Neural cell (in vitro differentiated cells): ENCODE results near the gene FBP1. TPM values are rescaled to one million over a fixed set of nuclear protein-coding genes. Genes with fewer than 3 reads are reported as not detected.

ENCODE experiments used
- H2AFZ ChIP-seq: fragments of 200-600, 300-800 bp; sonication (generic), shearing (Covaris generic); 2 replicates; pipeline ENCODE4 v1.6.0; 2014; ENCODE audit warnings: low read depth, mild to moderate bottlenecking, antibody characterized with exemption, low read length, moderate library complexity
- H3F3A ChIP-seq: fragments of 200-600 bp; shearing (Covaris generic); 2 replicates; pipeline ENCODE4 v1.6.1; 2016; ENCODE audit warnings: mild to moderate bottlenecking, moderate library complexity, mixed read lengths, antibody characterized with exemption, low read length; ENCODE audit not compliant: insufficient read depth, poor library complexity, severe bottlenecking
- H3K27ac ChIP-seq: fragments of 200-600, 300-800 bp; sonication (generic), shearing (Covaris generic); 2 replicates; pipeline ENCODE4 v1.5.1; 2014; ENCODE audit warnings: mild to moderate bottlenecking, low read length, moderate library complexity
- H3K27me3 ChIP-seq: fragments of 300-800, 200-600 bp; sonication (generic), shearing (Covaris generic); 2 replicates; pipeline ENCODE4 v1.6.0; 2014; ENCODE audit warnings: mild to moderate bottlenecking, low read depth, low read length, moderate library complexity; ENCODE audit not compliant: insufficient read depth
- H3K36me3 ChIP-seq: fragments of 300-800, 200-600 bp; sonication (generic), shearing (Covaris generic); 2 replicates; pipeline ENCODE4 v1.5.1; 2014; ENCODE audit warnings: mild to moderate bottlenecking, antibody characterized with exemption, low read length, moderate library complexity; ENCODE audit not compliant: insufficient read depth
- H3K4me2 ChIP-seq: fragments of 300-800, 200-600 bp; sonication (generic), shearing (Covaris generic); 2 replicates; pipeline ENCODE4 v1.6.0; 2014; ENCODE audit warnings: mild to moderate bottlenecking, low read length
- H3K4me3 ChIP-seq: fragments of 300-800, 200-600 bp; sonication (generic), shearing (Covaris generic); 2 replicates; pipeline ENCODE4 v1.5.1; 2014; ENCODE audit warnings: mild to moderate bottlenecking, low read length, moderate library complexity
- H3K79me2 ChIP-seq: fragments of 200-600 bp; shearing (Covaris generic); replicated peaks from 2 replicates; pipeline ENCODE4 v1.6.0; 2014; ENCODE audit warnings: mild to moderate bottlenecking, low read length, moderate library complexity; ENCODE audit not compliant: insufficient read depth
- H3K9ac ChIP-seq: fragments of 300-800, 200-600 bp; sonication (generic), shearing (Covaris generic); 2 replicates; pipeline ENCODE4 v1.6.1; 2016; ENCODE audit warnings: mild to moderate bottlenecking, low read length, mixed read lengths
- H3K9me2 ChIP-seq: fragments of 200-600 bp; shearing (Covaris generic); 2 replicates; pipeline ENCODE4 v1.6.1; 2016; ENCODE audit warnings: mild to moderate bottlenecking, low read length, mixed read lengths; ENCODE audit not compliant: insufficient read depth
- H3K9me3 ChIP-seq: fragments of 200-600, 300-800 bp; sonication (generic), shearing (Covaris generic); 2 replicates; pipeline ENCODE4 v1.6.1; 2016; ENCODE audit warnings: mild to moderate bottlenecking, mixed run types, low read length, moderate library complexity, mixed read lengths
- H4K20me1 ChIP-seq: fragments of 200-600 bp; shearing (Covaris generic); 2 replicates; pipeline ENCODE4 v1.6.1; 2016; ENCODE audit warnings: mild to moderate bottlenecking, mixed run types; ENCODE audit not compliant: insufficient read depth
- CTCF ChIP-seq: fragments of 450-650 bp; IDR thresholded peaks from 2 replicates; pipeline ENCODE4 v1.5.1; 2014; ENCODE audit warnings: antibody characterized with exemption, mild to moderate bottlenecking, moderate library complexity; ENCODE audit not compliant: poor library complexity, severe bottlenecking
- EP300 ChIP-seq: fragments of 450-650 bp; conservative IDR thresholded peaks from 2 replicates; pipeline ENCODE4 v1.6.1; 2014; ENCODE audit warnings: antibody characterized with exemption, mild to moderate bottlenecking, moderate library complexity; ENCODE audit not compliant: poor library complexity, severe bottlenecking
- EZH2 ChIP-seq: fragments of 200-600, 300-800 bp; shearing (Covaris generic), sonication (generic); IDR thresholded peaks from 2 replicates; pipeline ENCODE4 v1.6.1; 2014; ENCODE audit warnings: antibody characterized with exemption, low read length, borderline replicate concordance, mild to moderate bottlenecking; ENCODE audit not compliant: insufficient read depth, poor library complexity, severe bottlenecking
- MXI1 ChIP-seq: fragments of 450-650 bp; conservative IDR thresholded peaks from 2 replicates; pipeline ENCODE4 v1.6.1; 2014; ENCODE audit warnings: antibody characterized with exemption, mild to moderate bottlenecking; ENCODE audit not compliant: poor library complexity, severe bottlenecking
- POLR2AphosphoS5 ChIP-seq: IDR thresholded peaks from 2 replicates; pipeline ENCODE4 v1.6.1; 2012
- RAD21 ChIP-seq: fragments of 450-650 bp; conservative IDR thresholded peaks from 2 replicates; pipeline ENCODE4 v1.6.1; 2014; ENCODE audit warnings: antibody characterized with exemption, mild to moderate bottlenecking, moderate library complexity
- REST ChIP-seq: IDR thresholded peaks from 2 replicates; pipeline ENCODE4 v1.6.1; 2012; ENCODE audit warnings: borderline replicate concordance
- SMC3 ChIP-seq: fragments of 450-650 bp; conservative IDR thresholded peaks from 2 replicates; pipeline ENCODE4 v1.6.1; 2014; ENCODE audit warnings: antibody characterized with exemption, mild to moderate bottlenecking, moderate library complexity; ENCODE audit not compliant: poor library complexity
- TAF1 ChIP-seq: IDR thresholded peaks from 2 replicates; pipeline ENCODE4 v1.6.1; 2012; ENCODE audit warnings: low read depth
- polyA plus RNA-seq: library from polyadenylated mRNA; depleted of rRNA; stranded (reverse); fragments of >200 nt; gene quantifications from 2 replicates; pipeline ENCODE4 v1.2.3, GENCODE V29; 2014

The FBP1 gene
- polyA plus RNA-seq, 1 donor from 2014 or later = not detected

GRCh38 chr9:94622087-94622800 is 17.1 kb downstream of the FBP1 start:
- Histone ChIP-seq H3K9ac (no peak overlapping the region), H3K27me3 (no peaks in the 10 kb centered on the region), H3K36me3 (no peaks in the 10 kb centered on the region), H3F3A (no peaks in the 10 kb centered on the region), H3K79me2 (no peaks in the 10 kb centered on the region), H3K27ac (no peak overlapping the region), H3K9me2 (no peaks in the 10 kb centered on the region), H2AFZ (no peak overlapping the region), H3K9me3 (no peaks in the 10 kb centered on the region), H3K4me2 (no peak overlapping the region), H3K4me3 (no peak overlapping the region), H4K20me1 (no peaks in the 10 kb centered on the region)
- TF ChIP-seq POLR2AphosphoS5 (no peak), SMC3 (no peak), EP300 (no peak), MXI1 (no peak), CTCF (no peak), TAF1 (no peak), EZH2 (no peak), REST (no peak), RAD21 (no peak)

DNA sequence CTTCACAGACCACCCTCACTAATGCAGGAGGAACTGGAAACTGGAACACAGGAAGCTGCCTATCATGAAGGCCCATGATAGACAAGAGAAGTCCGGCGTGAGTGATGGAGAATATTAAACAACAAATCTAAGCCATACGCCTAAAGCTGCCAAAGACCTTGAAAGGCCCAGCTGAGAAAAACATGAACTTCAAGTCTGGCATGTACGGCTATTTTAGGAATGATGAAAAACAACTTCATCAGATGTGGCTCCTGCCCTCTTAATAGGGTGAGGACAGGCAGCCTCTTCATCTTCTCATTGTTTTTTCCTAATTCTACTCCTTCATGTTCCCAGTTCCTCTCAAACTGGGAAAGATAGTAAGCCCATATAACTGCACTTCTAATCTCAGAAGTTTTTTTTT is 20.3 kb downstream of the FBP1 start:
- no peak overlapping the region for H2AFZ ChIP-seq
- H3K4me2 ChIP-seq = no peak overlapping the region
- no peak for TF ChIP-seq REST
- TF ChIP-seq CTCF = no peak
- no peak for TF ChIP-seq TAF1
- TF ChIP-seq EZH2 = no peak
- TF ChIP-seq SMC3 = no peak
- TF ChIP-seq POLR2AphosphoS5 = no peak
- TF ChIP-seq MXI1 = no peak
- TF ChIP-seq RAD21 = no peak
- no peak for TF ChIP-seq EP300
- H3K9me2 ChIP-seq = no peaks in the 10 kb centered on the region
- H3K27ac ChIP-seq = no peak overlapping the region
- no peaks in the 10 kb centered on the region for H3K9me3 ChIP-seq
- no peak overlapping the region for H3K4me3 ChIP-seq
- no peaks in the 10 kb centered on the region for H3F3A ChIP-seq
- H3K36me3 ChIP-seq = no peaks in the 10 kb centered on the region
- H4K20me1 ChIP-seq = no peaks in the 10 kb centered on the region
- no peaks in the 10 kb centered on the region for H3K27me3 ChIP-seq
- H3K79me2 ChIP-seq = no peaks in the 10 kb centered on the region
- H3K9ac ChIP-seq = no peak overlapping the region
